Hepatocyte (in vitro differentiated cells): ENCODE results near the gene SRRM2. TPM values are rescaled to one million over a fixed set of nuclear protein-coding genes. Genes with fewer than 3 reads are reported as not detected.

Experiments used
- DNase-seq: peaks from one replicate; pipeline ENCODE4 v3.0.0-alpha.2; 2016; ENCODE audit warnings: low spot score
- H2AFZ ChIP-seq: fragments of 200-600 bp; sonication (generic); 2 replicates; pipeline ENCODE4 v1.6.0; 2016; ENCODE audit warnings: antibody characterized with exemption, mild to moderate bottlenecking
- H3K27ac ChIP-seq: fragments of 200-600 bp; sonication (generic); 2 replicates; pipeline ENCODE4 v1.5.1; 2016; ENCODE audit warnings: mild to moderate bottlenecking
- H3K27me3 ChIP-seq: fragments of 200-600 bp; sonication (generic); 2 replicates; pipeline ENCODE4 v1.6.1; 2016
- H3K36me3 ChIP-seq: fragments of 200-600 bp; sonication (generic); replicated peaks from 2 replicates; pipeline ENCODE4 v1.5.1; 2016; ENCODE audit warnings: low read depth; ENCODE audit not compliant: insufficient read depth
- H3K4me1 ChIP-seq: fragments of 200-600 bp; sonication (generic); 2 replicates; pipeline ENCODE4 v1.5.1; 2016; ENCODE audit warnings: mild to moderate bottlenecking, moderate library complexity; ENCODE audit not compliant: insufficient read depth
- H3K4me2 ChIP-seq: fragments of 200-600 bp; sonication (generic); 2 replicates; pipeline ENCODE4 v1.6.0; 2016
- H3K4me3 ChIP-seq: fragments of 200-600 bp; sonication (generic); 2 replicates; pipeline ENCODE4 v1.5.1; 2016; ENCODE audit warnings: mild to moderate bottlenecking
- H3K79me2 ChIP-seq: fragments of 200-600 bp; sonication (generic); 2 replicates; pipeline ENCODE4 v1.6.0; 2017; ENCODE audit warnings: mild to moderate bottlenecking
- H3K9me2 ChIP-seq: fragments of 200-600 bp; sonication (generic); replicated peaks from 2 replicates; pipeline ENCODE4 v1.6.0; 2017; ENCODE audit warnings: mild to moderate bottlenecking; ENCODE audit not compliant: insufficient read depth
- H3K9me3 ChIP-seq: fragments of 200-600 bp; sonication (generic); 2 replicates; pipeline ENCODE4 v1.5.1; 2016; ENCODE audit warnings: low read depth, mild to moderate bottlenecking
- H4K20me1 ChIP-seq: fragments of 200-600 bp; sonication (generic); 2 replicates; pipeline ENCODE4 v1.6.0; 2016; ENCODE audit warnings: mild to moderate bottlenecking; ENCODE audit not compliant: insufficient read depth, poor library complexity, severe bottlenecking
- EZH2 ChIP-seq: fragments of 200-600 bp; sonication (generic); IDR thresholded peaks from 2 replicates; pipeline ENCODE4 v1.6.1; 2016; ENCODE audit warnings: antibody characterized with exemption, mild to moderate bottlenecking, borderline replicate concordance
- EZH2phosphoT487 ChIP-seq: fragments of 200-600 bp; sonication (generic); IDR thresholded peaks from one replicate; pipeline ENCODE4 v1.6.1; 2018; ENCODE audit warnings: antibody characterized with exemption, mild to moderate bottlenecking, low read depth, moderate library complexity; ENCODE audit not compliant: unreplicated experiment, severe bottlenecking
- WGBS: methylation state at CpG from one replicate; pipeline ENCODE4 v1.1.6; 2016; ENCODE audit warnings: low lambda C conversion rate; ENCODE audit errors: missing lambda C conversion rate; 5-methylcytosine and 5-hydroxymethylcytosine counted together
- polyA plus RNA-seq: library from polyadenylated mRNA; unstranded; fragments of >200 nt; fragmentation: Nextera tagmentation; extraction: Ambion mirVana; gene quantifications from 2 replicates; pipeline ENCODE4 v1.2.1, GENCODE V29; 2016
- small RNA-seq: library from RNA; depleted of rRNA; stranded (forward); fragments of <200 nt; gene quantifications from one replicate; pipeline ENCODE3, GENCODE V24; 2014
- total RNA-seq: library from RNA; depleted of rRNA; stranded (reverse); fragments of >200 nt; gene quantifications from 2 replicates; pipeline ENCODE4 v1.2.3, GENCODE V29; 2014
- TF ChIP-seq, protein P1 (sequence below): fragments of 200-600 bp; sonication (generic); IDR thresholded peaks from 2 replicates; pipeline ENCODE4 v1.5.1; 2016; ENCODE audit warnings: antibody characterized with exemption, mild to moderate bottlenecking; ENCODE audit not compliant: poor library complexity

SRRM2 gene
- total and polyA plus RNA-seq, 2 experiments from 2014 or later: 142 to 403 TPM

DNA sequence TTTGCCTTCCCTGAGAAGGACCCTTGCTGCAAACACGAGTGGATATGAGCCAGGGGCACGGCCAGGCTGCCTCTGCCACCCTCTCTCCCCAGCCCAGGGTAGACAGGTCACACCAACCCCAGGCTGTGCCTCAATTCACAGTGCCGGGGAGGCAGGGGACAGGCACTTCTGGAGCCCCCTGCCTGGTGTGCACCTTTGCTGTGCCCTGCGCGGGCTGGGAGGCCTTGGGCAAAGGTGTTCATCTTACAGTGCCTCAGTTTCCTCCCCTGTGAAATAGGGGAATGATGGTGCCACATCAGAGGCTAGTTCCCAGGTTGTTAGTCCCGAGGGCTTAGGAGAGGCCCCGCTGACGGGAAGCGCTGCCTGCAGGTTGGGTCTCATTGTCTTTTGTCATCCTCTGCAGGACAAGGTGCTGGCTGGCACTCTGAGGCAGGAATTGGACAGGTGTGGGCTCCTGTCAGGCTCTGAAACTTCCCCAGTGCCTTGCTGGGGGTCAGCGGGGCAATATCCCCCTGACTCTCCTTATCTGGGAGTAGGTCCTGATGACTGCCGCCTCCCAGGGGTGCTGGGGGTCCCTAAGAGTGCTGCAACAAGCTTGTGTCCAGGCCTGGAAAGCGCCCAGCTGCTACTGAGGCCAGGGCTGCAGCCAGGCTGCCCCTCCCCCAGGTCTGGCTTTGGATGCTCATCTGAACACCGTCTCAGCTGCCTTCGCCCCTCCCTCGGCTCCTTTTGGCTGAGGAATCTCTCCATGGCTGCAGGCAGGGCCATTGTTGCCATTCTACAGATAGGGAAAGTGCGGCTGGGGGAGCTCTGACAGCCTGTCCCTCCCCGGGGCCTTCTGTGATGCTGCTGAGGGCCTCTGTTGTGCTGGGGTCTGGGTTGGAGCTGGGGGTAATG, 67.7 kb downstream of the SRRM2 start:
- Histone ChIP-seq H3K27me3 (no peaks in the 10 kb centered on the region), H3K36me3 (no peaks in the 10 kb centered on the region), H3K4me3 (no peak overlapping the region), H3K4me2 (no peak overlapping the region), H4K20me1 (no peaks in the 10 kb centered on the region), H3K79me2 (no peaks in the 10 kb centered on the region), H3K9me2 (no peaks in the 10 kb centered on the region), H3K9me3 (no peaks in the 10 kb centered on the region), H3K4me1 (peaks cover 6% of the 10 kb centered on the region), H3K27ac (no peak overlapping the region), H2AFZ (no peak overlapping the region)
- no peak for DNase-seq
- TF ChIP-seq, protein P1, sequence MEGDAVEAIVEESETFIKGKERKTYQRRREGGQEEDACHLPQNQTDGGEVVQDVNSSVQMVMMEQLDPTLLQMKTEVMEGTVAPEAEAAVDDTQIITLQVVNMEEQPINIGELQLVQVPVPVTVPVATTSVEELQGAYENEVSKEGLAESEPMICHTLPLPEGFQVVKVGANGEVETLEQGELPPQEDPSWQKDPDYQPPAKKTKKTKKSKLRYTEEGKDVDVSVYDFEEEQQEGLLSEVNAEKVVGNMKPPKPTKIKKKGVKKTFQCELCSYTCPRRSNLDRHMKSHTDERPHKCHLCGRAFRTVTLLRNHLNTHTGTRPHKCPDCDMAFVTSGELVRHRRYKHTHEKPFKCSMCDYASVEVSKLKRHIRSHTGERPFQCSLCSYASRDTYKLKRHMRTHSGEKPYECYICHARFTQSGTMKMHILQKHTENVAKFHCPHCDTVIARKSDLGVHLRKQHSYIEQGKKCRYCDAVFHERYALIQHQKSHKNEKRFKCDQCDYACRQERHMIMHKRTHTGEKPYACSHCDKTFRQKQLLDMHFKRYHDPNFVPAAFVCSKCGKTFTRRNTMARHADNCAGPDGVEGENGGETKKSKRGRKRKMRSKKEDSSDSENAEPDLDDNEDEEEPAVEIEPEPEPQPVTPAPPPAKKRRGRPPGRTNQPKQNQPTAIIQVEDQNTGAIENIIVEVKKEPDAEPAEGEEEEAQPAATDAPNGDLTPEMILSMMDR: no peak
- TF ChIP-seq EZH2: no peak
- TF ChIP-seq EZH2phosphoT487: no peak
- WGBS: 75% methylated on average over 16 of the region's 17 CpGs

Small RNA genes within 50 kb of the gene (small RNA-seq; reads per million reads assigned to genes)
- gene SNORA3C: not detected

Other genes with a start within 250 kb of the SRRM2 start
- 81.4 and 89.8 TPM in 2 replicates for gene ATP6V0C, start 238.7 kb upstream of the SRRM2 start, total RNA-seq
- 375 and 385 TPM in 2 replicates for gene ATP6V0C, start 238.7 kb upstream of the SRRM2 start, polyA plus RNA-seq
- gene AMDHD2, start 232.3 kb upstream of the SRRM2 start, total RNA-seq: 43.6 and 50.3 TPM in 2 replicates
- 70.8 and 77.0 TPM in 2 replicates for gene AMDHD2, start 232.3 kb upstream of the SRRM2 start, polyA plus RNA-seq
- not detected in 2 replicates for gene CEMP1, start 221.2 kb upstream of the SRRM2 start, total RNA-seq
- 11.1 and 21.6 TPM in 2 replicates for gene CEMP1, start 221.2 kb upstream of the SRRM2 start, polyA plus RNA-seq
- 29.8 and 34.5 TPM in 2 replicates for gene PDPK1, start 214.6 kb upstream of the SRRM2 start, total RNA-seq
- 23.6 and 27.1 TPM in 2 replicates for gene PDPK1, start 214.6 kb upstream of the SRRM2 start, polyA plus RNA-seq
- 22.7 and 31.5 TPM in 2 replicates for gene KCTD5, start 70.1 kb upstream of the SRRM2 start, total RNA-seq
- gene KCTD5, start 70.1 kb upstream of the SRRM2 start, polyA plus RNA-seq: 24.5 and 32.2 TPM in 2 replicates
- 1.4 and 4.3 TPM in 2 replicates for gene PRSS27, start 32.4 kb upstream of the SRRM2 start, total RNA-seq
- 1.4 and 4.8 TPM in 2 replicates for gene PRSS27, start 32.4 kb upstream of the SRRM2 start, polyA plus RNA-seq
- gene ELOB, start 24.6 kb downstream of the SRRM2 start, total RNA-seq: 255 and 540 TPM in 2 replicates
- 627 and 642 TPM in 2 replicates for gene ELOB, start 24.6 kb downstream of the SRRM2 start, polyA plus RNA-seq
- gene PRSS33, start 34.9 kb downstream of the SRRM2 start, total RNA-seq: 0.20 TPM in 1 of 2 replicates, not detected in the other
- not detected in 2 replicates for gene PRSS33, start 34.9 kb downstream of the SRRM2 start, polyA plus RNA-seq
- gene PRSS41, start 45.8 kb downstream of the SRRM2 start, total RNA-seq: not detected in 2 replicates
- gene PRSS41, start 45.8 kb downstream of the SRRM2 start, polyA plus RNA-seq: not detected in 2 replicates
- gene PRSS21, start 64.6 kb downstream of the SRRM2 start, total RNA-seq: not detected in 2 replicates
- not detected in 2 replicates for gene PRSS21, start 64.6 kb downstream of the SRRM2 start, polyA plus RNA-seq
- gene ZG16B, start 77.7 kb downstream of the SRRM2 start, total RNA-seq: 4.3 and 5.4 TPM in 2 replicates
- 4.9 and 7.9 TPM in 2 replicates for gene ZG16B, start 77.7 kb downstream of the SRRM2 start, polyA plus RNA-seq
- gene PRSS22, start 105.5 kb downstream of the SRRM2 start, total RNA-seq: 50.0 and 60.2 TPM in 2 replicates
- gene PRSS22, start 105.5 kb downstream of the SRRM2 start, polyA plus RNA-seq: 66.3 and 100 TPM in 2 replicates
- gene FLYWCH2, start 130.6 kb downstream of the SRRM2 start, total RNA-seq: 31.6 and 45.1 TPM in 2 replicates
- gene FLYWCH2, start 130.6 kb downstream of the SRRM2 start, polyA plus RNA-seq: 33.1 and 40.0 TPM in 2 replicates
- 11.7 and 14.6 TPM in 2 replicates for gene FLYWCH1, start 159.3 kb downstream of the SRRM2 start, total RNA-seq
- gene FLYWCH1, start 159.3 kb downstream of the SRRM2 start, polyA plus RNA-seq: 16.9 and 17.1 TPM in 2 replicates
- 0.52 and 3.6 TPM in 2 replicates for gene KREMEN2, start 211.6 kb downstream of the SRRM2 start, total RNA-seq
- 4.9 and 5.8 TPM in 2 replicates for gene KREMEN2, start 211.6 kb downstream of the SRRM2 start, polyA plus RNA-seq
- 2.8 and 4.5 TPM in 2 replicates for gene PAQR4, start 216.7 kb downstream of the SRRM2 start, total RNA-seq
- gene PAQR4, start 216.7 kb downstream of the SRRM2 start, polyA plus RNA-seq: 3.7 and 8.3 TPM in 2 replicates
- gene PKMYT1, start 227.8 kb downstream of the SRRM2 start, total RNA-seq: 5.5 and 7.7 TPM in 2 replicates
- gene PKMYT1, start 227.8 kb downstream of the SRRM2 start, polyA plus RNA-seq: 17.1 and 21.0 TPM in 2 replicates